ENCODE results near the gene SYT1.

GRCh38 chr12:79380402-79380801 lies 515.8 kb downstream of the SYT1 start:
- TF ChIP-seq ATF3 (IDR thresholded peaks at IDR 0.05) (no peak), CTCF (IDR thresholded peaks at IDR 0.05; ENCODE audit: low read depth, low read length, missing input control) (no peak), ZBTB33 (IDR thresholded peaks at IDR 0.05) (no peak), REST (IDR thresholded peaks at IDR 0.05) (no peak), RAD21 (IDR thresholded peaks at IDR 0.05) (no peak), GABPA (IDR thresholded peaks at IDR 0.05 in 1 of 2, conservative IDR thresholded peaks at IDR 0.05 in 1 of 2) (no peak), TAF1 (conservative IDR thresholded peaks at IDR 0.05) (no peak), MAX (IDR thresholded peaks at IDR 0.05) (no peak), EGR1 (IDR thresholded peaks at IDR 0.05; ENCODE audit: low read depth in 2 of 2) (no peak), HNF4G (IDR thresholded peaks at IDR 0.05) (no peak)

Data from liver (tissue), 3 donors.